Measurements from ENCODE around the gene ACE2.
A peak's percentile ranks its signal among the peaks of the same experiment; 100 is the strongest.

The ACE2 gene

GRCh38 chrX:15567886-15568616, 32.7 kb downstream of the ACE2 start:
- POLR2A ChIA-PET (ENCODE audit: low non-redundant PET) = no interaction called here
- TF ChIP-seq CTCF (conservative IDR thresholded peaks at IDR 0.05; ENCODE audit: low read depth) = 0 out of 2 replicates have a peak, but pooled peaks have one; percentile 22

GRCh38 chrX:15567267-15567666, 33.5 kb downstream of the ACE2 start:
- H3K27ac ChIP-seq = no peak overlapping the region
- ChIA-PET POLR2A (ENCODE audit: low non-redundant PET) (no interaction called here), CTCF (no interaction called here)
- TF ChIP-seq CTCF (conservative IDR thresholded peaks at IDR 0.05; ENCODE audit: low read depth) = no peak
- DNase-seq (ENCODE audit: low spot score) = no peak

More at GRCh38 chrX:15567886-15568616, 32.7 kb downstream of the ACE2 start:
- DNase-seq (ENCODE audit: low spot score) = no peak
- CTCF ChIA-PET = interaction anchor here (0.6 kb wide), 1 partner anchor 80 kb away, joined by 4 read pairs; no protein-coding TSS in a partner anchor
- no peak overlapping the region for H3K27ac ChIP-seq

- ChIA-PET CTCF (interaction anchor here (1.8 kb wide), 1 partner anchor 95 kb away, joined by 6 read pairs; no protein-coding TSS in a partner anchor), POLR2A (ENCODE audit: low non-redundant PET) (no interaction called here)
- DNase-seq (ENCODE audit: low spot score) = no peak
- no peak overlapping the region for H3K27ac ChIP-seq
- TF ChIP-seq CTCF (conservative IDR thresholded peaks at IDR 0.05; ENCODE audit: low read depth) = no peak
Measured at GRCh38 chrX:15566244-15566643, 34.5 kb downstream of the ACE2 start.

GRCh38 chrX:15564981-15565579, 35.7 kb downstream of the ACE2 start:
- CTCF ChIA-PET = interaction anchor here (0.7 to 1.8 kb wide), 6 partner anchors 53 to 94 kb away, joined by 3 to 6 read pairs (median 4); partner anchors contain the start of gene PIR
- POLR2A ChIA-PET (ENCODE audit: low non-redundant PET) = no interaction called here
- DNase-seq (ENCODE audit: low spot score) = peak; percentile 34

GRCh38 chrX:15563056-15563455, 37.7 kb downstream of the ACE2 start:
- no peak for TF ChIP-seq CTCF (conservative IDR thresholded peaks at IDR 0.05; ENCODE audit: low read depth)
- CTCF ChIA-PET = no interaction called here
- H3K27ac ChIP-seq = no peak overlapping the region
- no peak for DNase-seq (ENCODE audit: low spot score)
- POLR2A ChIA-PET (ENCODE audit: low non-redundant PET) = no interaction called here

More at GRCh38 chrX:15564981-15565579, 35.7 kb downstream of the ACE2 start:
- TF ChIP-seq CTCF (conservative IDR thresholded peaks at IDR 0.05; ENCODE audit: low read depth) = peak; percentile 55
- no peak overlapping the region for H3K27ac ChIP-seq

GRCh38 chrX:15560924-15561323, 39.8 kb downstream of the ACE2 start:
- ChIA-PET POLR2A (ENCODE audit: low non-redundant PET) (no interaction called here), CTCF (no interaction called here)
- TF ChIP-seq CTCF (conservative IDR thresholded peaks at IDR 0.05; ENCODE audit: low read depth) = no peak
- no peak overlapping the region for H3K27ac ChIP-seq
- no peak for DNase-seq (ENCODE audit: low spot score)
